Measurements from ENCODE around the gene BRME1. TPM values are rescaled to one million over a fixed set of nuclear protein-coding genes. Genes with fewer than 3 reads are reported as not detected.

The BRME1 gene
- total and polyA plus RNA-seq, 2 of the 13 experiments (the other 11 are each of a cell fraction or from before 2014, with no cell fraction given) = 0.74 to 1.5 TPM

GRCh38 chr19:13906521-13906904 is 596 bp upstream of the BRME1 start (continued):
- TF ChIP-seq ZBTB43 (CRISPR knock-in tag; conservative IDR thresholded peaks at IDR 0.05) (no peak), PITX1 (CRISPR knock-in tag; IDR thresholded peaks at IDR 0.05) (peak; percentile 95), RBFOX2 (IDR thresholded peaks at IDR 0.05; ENCODE audit: low read depth, low read length) (no peak), PRPF4 (IDR thresholded peaks at IDR 0.05; ENCODE audit: low read depth, low read length, poor library complexity, severe bottlenecking) (no peak), BCL6 (CRISPR knock-in tag; IDR thresholded peaks at IDR 0.05) (no peak), NFE2L1 (CRISPR knock-in tag; IDR thresholded peaks at IDR 0.05; ENCODE audit: borderline replicate concordance) (no peak), HES4 (CRISPR knock-in tag; IDR thresholded peaks at IDR 0.05; ENCODE audit: borderline replicate concordance) (no peak), HIVEP1 (CRISPR knock-in tag; IDR thresholded peaks at IDR 0.05) (no peak), TBP (CRISPR knock-in tag; IDR thresholded peaks at IDR 0.05) (no peak), HIC2 (CRISPR knock-in tag; IDR thresholded peaks at IDR 0.05; ENCODE audit: low read depth) (no peak), KLF16 (CRISPR knock-in tag; IDR thresholded peaks at IDR 0.05) (no peak), CEBPZ (IDR thresholded peaks at IDR 0.05; ENCODE audit: low read length) (no peak), ZFP36L1 (CRISPR knock-in tag; IDR thresholded peaks at IDR 0.05) (no peak), MNT (IDR thresholded peaks at IDR 0.05) (no peak), KLF11 (CRISPR knock-in tag; IDR thresholded peaks at IDR 0.05) (no peak), PBX2 (CRISPR knock-in tag; IDR thresholded peaks at IDR 0.05) (no peak), HOXD1 (CRISPR knock-in tag; IDR thresholded peaks at IDR 0.05) (no peak), ZNF768 (CRISPR knock-in tag; IDR thresholded peaks at IDR 0.05) (0 out of 2 replicates have a peak, but pooled peaks have one; percentile 0), NFRKB (IDR thresholded peaks at IDR 0.05) (no peak), RBM22 (optimal IDR thresholded peaks at IDR 0.05; ENCODE audit: low read length) (no peak), PAX8 (CRISPR knock-in tag; IDR thresholded peaks at IDR 0.05; ENCODE audit: borderline replicate concordance) (no peak), ATAD3A (CRISPR knock-in tag; IDR thresholded peaks at IDR 0.05) (no peak), HNF4A (CRISPR knock-in tag; IDR thresholded peaks at IDR 0.05) (peak; percentile 56; the same call in 1 of the 2 replicates), ZNF136 (CRISPR knock-in tag; IDR thresholded peaks at IDR 0.05; ENCODE audit: low read depth) (no peak)
